Smooth muscle cell (in vitro differentiated cells): Measurements from ENCODE around the gene MRPL11. TPM values are rescaled to one million over a fixed set of nuclear protein-coding genes. Genes with fewer than 3 reads are reported as not detected.
"Not testable (repeated sequence)": the region's sequence is repeated elsewhere in the genome, so short reads cannot be mapped to it uniquely, and the experiment has no call there.

Experiments used
- DNase-seq: peaks from one replicate; lab custom pipeline; 2025; ENCODE audit not compliant: unreplicated experiment; lab: John Stamatoyannopoulos, UW
- H2AFZ ChIP-seq: fragments of 200-600 bp; sonication (generic); 2 replicates; pipeline ENCODE4 v1.6.0; 2016; ENCODE audit warnings: antibody characterized with exemption, low read depth, mild to moderate bottlenecking
- H3F3A ChIP-seq: fragments of 200-600 bp; sonication (generic); 2 replicates; pipeline ENCODE4 v1.6.0; 2017; ENCODE audit warnings: antibody characterized with exemption, low read depth
- H3K27ac ChIP-seq: fragments of 200-600 bp; sonication (generic); 2 replicates; pipeline ENCODE4 v1.5.1; 2016; ENCODE audit warnings: low read depth, mild to moderate bottlenecking
- H3K27me3 ChIP-seq: fragments of 200-600 bp; sonication (generic); 2 replicates; pipeline ENCODE4 v1.6.1; 2016; ENCODE audit warnings: low read depth, mild to moderate bottlenecking
- H3K36me3 ChIP-seq: fragments of 200-600 bp; sonication (generic); 2 replicates; pipeline ENCODE4 v1.5.1; 2016; ENCODE audit warnings: low read depth
- H3K4me1 ChIP-seq: fragments of 200-600 bp; sonication (generic); 2 replicates; pipeline ENCODE4 v1.5.1; 2016; ENCODE audit warnings: low read depth
- H3K4me2 ChIP-seq: fragments of 200-600 bp; sonication (generic); 2 replicates; pipeline ENCODE4 v1.6.0; 2016; ENCODE audit warnings: mild to moderate bottlenecking
- H3K4me3 ChIP-seq: fragments of 200-600 bp; sonication (generic); 2 replicates; pipeline ENCODE4 v1.5.1; 2016; ENCODE audit warnings: mild to moderate bottlenecking
- H3K79me2 ChIP-seq: fragments of 200-600 bp; sonication (generic); 2 replicates; pipeline ENCODE4 v1.6.0; 2016; ENCODE audit warnings: low read depth, mild to moderate bottlenecking
- H3K9ac ChIP-seq: fragments of 200-600 bp; sonication (generic); 2 replicates; pipeline ENCODE4 v1.6.0; 2016; ENCODE audit warnings: low read depth
- H3K9me3 ChIP-seq: fragments of 200-600 bp; sonication (generic); replicated peaks from 2 replicates; pipeline ENCODE4 v1.5.1; 2016; ENCODE audit warnings: low read depth
- H4K20me1 ChIP-seq: fragments of 200-600 bp; sonication (generic); 2 replicates; pipeline ENCODE4 v1.6.0; 2016; ENCODE audit warnings: low read depth
- WGBS: methylation state at CpG from one replicate; pipeline ENCODE4 v1.1.7; 2016; ENCODE audit warnings: low lambda C conversion rate; 5-methylcytosine and 5-hydroxymethylcytosine counted together
- polyA plus RNA-seq: library from polyadenylated mRNA; unstranded; fragments of >200 nt; fragmentation: Nextera tagmentation; extraction: Ambion mirVana; gene quantifications from 2 replicates; pipeline ENCODE4 v1.2.1, GENCODE V29; 2016
- total RNA-seq: library from RNA; depleted of rRNA; stranded (reverse); fragments of >200 nt; gene quantifications from 2 replicates; pipeline ENCODE4 v1.2.3, GENCODE V29; 2014
- TF ChIP-seq, protein P1 (sequence below): fragments of 200-600 bp; sonication (generic); IDR thresholded peaks from 2 replicates; pipeline ENCODE4 v1.5.1; 2017; ENCODE audit warnings: borderline replicate concordance, mild to moderate bottlenecking, antibody characterized with exemption; ENCODE audit not compliant: insufficient read depth, poor library complexity, severe bottlenecking

Gene MRPL11
- total and polyA plus RNA-seq, 2 experiments from 2014 or later: 38.7 to 68.4 TPM

DNA sequence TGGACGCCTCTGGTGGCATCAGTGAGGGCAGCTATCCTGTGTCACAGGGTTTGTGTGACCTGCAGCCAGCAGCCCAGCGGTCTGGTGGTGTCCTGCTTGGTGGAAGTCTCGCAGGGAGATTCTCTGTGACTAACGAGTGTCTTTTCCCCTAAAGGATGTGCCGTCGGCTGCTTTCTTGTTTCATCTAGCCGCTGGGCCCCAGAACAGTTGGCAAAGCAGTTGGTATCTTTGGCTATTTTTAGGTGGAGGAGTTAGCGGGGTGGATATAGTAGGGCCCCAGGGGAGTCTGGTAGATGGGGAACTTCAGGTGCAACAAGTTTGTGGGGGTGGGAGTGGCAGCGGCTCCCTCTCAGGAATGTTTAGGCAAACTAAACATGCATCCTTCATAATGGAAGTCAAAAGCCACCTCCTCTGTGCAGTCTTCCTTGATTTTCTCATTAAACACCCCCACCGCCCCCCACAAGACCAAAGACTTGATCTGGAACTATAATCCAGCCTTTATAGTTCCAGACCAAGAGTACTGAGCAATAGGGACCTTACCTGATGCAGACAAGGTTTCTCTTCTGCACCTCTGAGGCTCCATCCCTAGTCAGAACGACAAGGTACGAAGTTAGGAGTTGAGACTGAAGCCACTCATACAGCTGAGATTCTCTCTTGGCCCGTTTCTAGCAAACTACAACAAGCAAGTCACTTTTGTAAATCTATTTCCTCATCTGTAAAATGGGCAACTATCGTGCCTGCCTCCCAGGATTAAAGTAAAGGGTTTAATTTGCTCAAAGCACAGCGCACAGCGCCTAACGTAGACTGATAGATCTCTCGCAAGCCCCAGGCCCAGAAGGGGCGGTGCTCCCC, 27.0 kb upstream of the MRPL11 start:
- Histone ChIP-seq H3K27ac (no peak overlapping the region), H3K9ac (no peak overlapping the region), H3F3A (no peaks in the 10 kb centered on the region), H3K4me3 (peak overlapping the region; percentile 76), H3K27me3 (no peaks in the 10 kb centered on the region), H2AFZ (peak overlapping the region; percentile 87), H3K79me2 (no peaks in the 10 kb centered on the region), H3K4me1 (peaks cover 11% of the 10 kb centered on the region), H3K4me2 (peak overlapping the region; percentile 93), H3K36me3 (no peaks in the 10 kb centered on the region), H4K20me1 (no peaks in the 10 kb centered on the region), H3K9me3 (no peaks in the 10 kb centered on the region)
- TF ChIP-seq, protein P1, sequence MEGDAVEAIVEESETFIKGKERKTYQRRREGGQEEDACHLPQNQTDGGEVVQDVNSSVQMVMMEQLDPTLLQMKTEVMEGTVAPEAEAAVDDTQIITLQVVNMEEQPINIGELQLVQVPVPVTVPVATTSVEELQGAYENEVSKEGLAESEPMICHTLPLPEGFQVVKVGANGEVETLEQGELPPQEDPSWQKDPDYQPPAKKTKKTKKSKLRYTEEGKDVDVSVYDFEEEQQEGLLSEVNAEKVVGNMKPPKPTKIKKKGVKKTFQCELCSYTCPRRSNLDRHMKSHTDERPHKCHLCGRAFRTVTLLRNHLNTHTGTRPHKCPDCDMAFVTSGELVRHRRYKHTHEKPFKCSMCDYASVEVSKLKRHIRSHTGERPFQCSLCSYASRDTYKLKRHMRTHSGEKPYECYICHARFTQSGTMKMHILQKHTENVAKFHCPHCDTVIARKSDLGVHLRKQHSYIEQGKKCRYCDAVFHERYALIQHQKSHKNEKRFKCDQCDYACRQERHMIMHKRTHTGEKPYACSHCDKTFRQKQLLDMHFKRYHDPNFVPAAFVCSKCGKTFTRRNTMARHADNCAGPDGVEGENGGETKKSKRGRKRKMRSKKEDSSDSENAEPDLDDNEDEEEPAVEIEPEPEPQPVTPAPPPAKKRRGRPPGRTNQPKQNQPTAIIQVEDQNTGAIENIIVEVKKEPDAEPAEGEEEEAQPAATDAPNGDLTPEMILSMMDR: no peak
- WGBS: 51% methylated on average over 19 of the region's 19 CpGs
- no peak for DNase-seq

DNA sequence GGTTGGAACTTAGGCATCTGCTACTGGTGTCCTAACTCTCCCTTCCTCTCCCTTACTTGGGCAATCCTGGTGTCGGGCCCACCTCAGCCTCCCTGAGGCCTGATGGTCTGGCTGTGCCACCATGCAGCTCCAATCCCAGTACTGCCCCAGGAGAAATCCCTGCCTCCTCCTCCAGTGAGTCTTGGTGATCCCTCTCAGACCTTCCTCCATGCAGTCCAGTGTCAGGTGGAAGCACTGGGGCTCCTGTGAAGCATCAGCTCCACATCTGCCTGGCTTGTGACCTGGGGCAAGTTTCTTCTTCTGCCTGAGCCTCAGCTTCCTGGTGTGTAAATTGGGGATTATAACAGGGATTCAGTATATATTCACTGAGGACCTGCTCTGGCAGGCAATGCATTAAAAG, 26.3 kb upstream of the MRPL11 start:
- no peaks in the 10 kb centered on the region for H3K27me3 ChIP-seq

DNA sequence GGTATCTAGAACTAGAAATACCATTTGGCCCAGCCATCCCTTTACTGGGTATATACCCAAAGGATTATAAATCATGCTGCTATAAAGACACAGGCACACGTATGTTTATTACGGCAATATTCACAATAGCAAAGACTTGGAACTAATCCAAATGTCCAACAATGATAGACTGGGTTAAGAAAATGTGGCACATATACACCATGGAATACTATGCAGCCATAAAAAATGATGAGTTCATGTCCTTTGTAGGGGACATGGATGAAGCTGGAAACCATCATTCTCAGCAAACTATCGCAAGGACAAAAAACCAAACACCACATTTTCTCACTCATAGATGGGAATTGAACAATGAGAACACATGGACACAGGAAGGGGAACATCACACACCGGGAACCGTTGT, 25.5 kb upstream of the MRPL11 start:
- H3K4me1 ChIP-seq: peaks cover 11% of the 10 kb centered on the region
- DNase-seq, H3K79me2 ChIP-seq, H3K9me3 ChIP-seq, H3K9ac ChIP-seq, H2AFZ ChIP-seq, H3K27ac ChIP-seq, H3K4me2 ChIP-seq, H3F3A ChIP-seq, H3K27me3 ChIP-seq, H3K36me3 ChIP-seq, H4K20me1 ChIP-seq, H3K4me3 ChIP-seq: not testable (repeated sequence)
- 96% methylated on average over 5 of the region's 5 CpGs for WGBS

More for the DNA sequence above, 26.3 kb upstream of the MRPL11 start:
- Histone ChIP-seq H3K27ac (no peak overlapping the region), H3K4me3 (no peak overlapping the region), H3K79me2 (no peaks in the 10 kb centered on the region), H3F3A (no peaks in the 10 kb centered on the region), H2AFZ (no peak overlapping the region), H3K4me2 (no peak overlapping the region), H3K9me3 (no peaks in the 10 kb centered on the region), H3K4me1 (peaks cover 11% of the 10 kb centered on the region), H3K36me3 (no peaks in the 10 kb centered on the region), H4K20me1 (no peaks in the 10 kb centered on the region), H3K9ac (no peak overlapping the region)
- WGBS: 100% methylated on average over 1 of the region's 1 CpG
- TF ChIP-seq, protein P1: no peak
- DNase-seq: no peak

DNA sequence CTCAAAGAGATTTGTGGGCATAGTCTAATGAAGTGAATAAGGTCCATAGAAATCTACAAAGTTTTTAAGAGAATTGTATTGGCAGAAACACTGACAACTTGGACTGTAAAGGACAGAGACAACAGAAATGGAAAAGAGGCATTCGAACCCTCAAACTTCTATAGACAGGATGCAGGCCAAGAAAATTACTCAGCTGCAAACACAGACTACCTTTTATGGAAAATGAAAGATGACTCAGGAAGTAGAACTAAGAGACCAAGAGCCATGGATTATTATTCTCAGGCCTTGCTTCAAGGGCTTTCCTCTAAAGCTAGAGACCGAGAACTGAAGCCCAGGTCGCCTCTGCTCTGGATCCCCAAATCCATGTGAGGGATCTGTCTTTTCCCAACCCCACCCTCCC, 24.3 kb upstream of the MRPL11 start:
- H3K9me3 ChIP-seq: no peaks in the 10 kb centered on the region
- no peaks in the 10 kb centered on the region for H3K27me3 ChIP-seq
- no peaks in the 10 kb centered on the region for H3F3A ChIP-seq
- H3K36me3 ChIP-seq: no peaks in the 10 kb centered on the region
- H3K4me1 ChIP-seq: peaks cover 7% of the 10 kb centered on the region
- no peak overlapping the region for H3K9ac ChIP-seq
- H3K79me2 ChIP-seq: no peaks in the 10 kb centered on the region
- TF ChIP-seq, protein P1: no peak
- H2AFZ ChIP-seq: no peak overlapping the region
- no peaks in the 10 kb centered on the region for H4K20me1 ChIP-seq
- H3K4me3 ChIP-seq: no peak overlapping the region
- no peak for DNase-seq
- H3K27ac ChIP-seq: no peak overlapping the region
- 92% methylated on average over 3 of the region's 3 CpGs for WGBS
- no peak overlapping the region for H3K4me2 ChIP-seq
